ENCODE results near the gene SLC13A4.
"Not testable (repeated sequence)": the region's sequence is repeated elsewhere in the genome, so short reads cannot be mapped to it uniquely, and the experiment has no call there.

The SLC13A4 gene

GRCh38 chr7:135685306-135686084, 42.5 kb downstream of the SLC13A4 start:
- DNase-seq: no peak

GRCh38 chr7:135684699-135685098, 43.3 kb downstream of the SLC13A4 start:
- DNase-seq: no peak

DNA sequence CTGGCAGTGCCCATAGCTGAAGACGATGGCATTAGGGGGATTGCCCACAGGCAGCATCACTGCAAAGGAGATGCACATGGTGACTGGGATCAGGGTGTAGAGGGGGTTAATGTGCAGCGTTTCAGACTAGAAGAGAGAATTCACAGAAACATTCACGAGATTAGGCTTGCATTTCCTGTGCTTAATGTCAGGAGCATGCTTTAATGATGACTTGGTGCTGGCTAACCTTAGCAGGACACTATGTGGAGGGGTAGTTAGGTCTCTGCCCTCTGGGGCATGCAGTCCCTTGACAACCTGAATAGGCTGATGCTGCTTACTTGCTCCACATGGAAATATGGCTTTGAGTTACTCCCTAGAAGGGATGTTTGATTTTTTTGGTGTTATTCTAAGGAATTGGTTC, 43.9 kb downstream of the SLC13A4 start:
- peak; percentile 44 for DNase-seq

GRCh38 chr7:135683609-135684008, 44.4 kb downstream of the SLC13A4 start:
- no peak for DNase-seq

DNA sequence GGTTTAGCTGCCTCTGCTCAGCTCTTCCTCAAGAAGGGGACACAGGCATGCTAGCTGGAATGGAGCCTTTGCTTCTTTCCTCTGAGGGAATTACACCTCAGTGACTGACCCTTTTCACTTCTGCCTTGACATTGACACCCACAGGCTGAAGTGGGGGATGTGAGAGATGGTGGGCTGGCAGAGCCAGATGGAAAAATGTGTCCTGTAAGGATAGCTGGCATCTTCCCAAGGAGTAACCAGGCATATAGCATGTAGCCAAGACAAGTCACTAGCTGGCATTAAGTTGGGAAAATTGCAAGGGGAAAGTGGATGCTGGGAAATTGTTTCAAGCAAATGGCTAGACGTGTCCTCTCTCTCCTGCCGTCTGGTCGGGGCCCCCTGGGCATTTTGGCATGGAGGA, 45.8 kb downstream of the SLC13A4 start:
- no peak for DNase-seq

- no peak for DNase-seq
Measured at GRCh38 chr7:135681762-135682161, 46.2 kb downstream of the SLC13A4 start.

- DNase-seq: peak; percentile 86
Measured at GRCh38 chr7:135678612-135679575, 49.1 kb downstream of the SLC13A4 start.

GRCh38 chr7:135673360-135673706, 54.7 kb downstream of the SLC13A4 start:
- DNase-seq: peak; percentile 33

DNA sequence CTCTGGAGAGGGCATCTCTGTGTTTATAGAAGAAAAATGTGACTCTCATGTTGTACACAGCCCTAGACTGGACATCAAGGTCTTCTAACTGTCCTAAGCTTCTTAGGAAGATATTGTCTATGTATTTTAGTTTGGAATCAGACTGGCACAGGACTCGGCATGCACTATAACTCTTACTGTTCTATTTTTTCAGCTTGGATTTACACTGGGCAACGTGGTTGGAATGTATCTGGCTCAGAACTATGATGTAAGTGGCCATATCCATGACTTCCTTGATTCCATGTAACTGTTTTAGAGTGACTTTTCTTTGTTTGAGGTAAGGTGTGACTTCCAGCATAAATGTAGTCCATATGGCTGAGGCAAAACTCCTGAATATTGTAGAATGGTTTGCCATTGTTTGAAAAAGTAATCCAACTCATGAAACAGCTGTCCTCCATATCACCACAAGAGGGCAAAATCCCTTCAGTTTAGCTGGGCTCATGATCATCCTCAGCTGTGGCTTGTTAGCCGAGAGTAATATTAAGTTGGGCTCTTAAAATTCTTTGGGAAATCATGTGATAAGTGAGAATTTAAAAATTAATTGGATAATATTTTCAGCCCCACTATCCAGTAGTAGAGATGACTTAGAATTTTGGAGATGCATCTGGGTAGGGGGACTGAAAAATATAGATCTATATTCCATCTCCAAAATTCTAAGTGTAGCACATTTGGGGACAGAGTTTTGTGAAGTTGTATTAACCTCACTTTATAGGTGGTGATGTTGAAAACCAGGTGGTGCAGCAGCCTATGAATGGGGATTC, 55.2 kb downstream of the SLC13A4 start:
- DNase-seq: peak; percentile 69

- peak; percentile 70 for DNase-seq
Measured at GRCh38 chr7:135670179-135670578, 57.8 kb downstream of the SLC13A4 start.

GRCh38 chr7:135669774-135670173, 58.2 kb downstream of the SLC13A4 start:
- no peak for DNase-seq

GRCh38 chr7:135668852-135669395, 59.1 kb downstream of the SLC13A4 start:
- DNase-seq: not testable (repeated sequence)

DNA sequence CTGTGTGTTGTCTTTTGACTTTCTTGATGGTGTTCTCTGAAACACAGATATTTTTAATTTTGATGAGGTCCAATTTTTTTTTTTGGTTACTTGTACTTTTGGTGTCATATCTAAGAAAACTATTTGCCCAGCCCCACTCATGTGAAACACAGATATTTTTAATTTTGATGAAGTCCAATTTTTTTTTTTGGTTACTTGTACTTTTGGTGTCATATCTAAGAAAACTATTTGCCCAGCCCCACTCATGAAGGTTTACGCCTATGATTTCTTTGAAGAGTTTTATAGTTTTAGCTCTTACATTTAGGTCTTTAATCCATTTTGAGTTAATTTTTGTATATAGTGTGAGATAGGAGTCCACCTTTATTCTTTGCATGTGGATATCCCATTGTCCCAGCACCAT, 60.4 kb downstream of the SLC13A4 start:
- DNase-seq: not testable (repeated sequence)

DNA sequence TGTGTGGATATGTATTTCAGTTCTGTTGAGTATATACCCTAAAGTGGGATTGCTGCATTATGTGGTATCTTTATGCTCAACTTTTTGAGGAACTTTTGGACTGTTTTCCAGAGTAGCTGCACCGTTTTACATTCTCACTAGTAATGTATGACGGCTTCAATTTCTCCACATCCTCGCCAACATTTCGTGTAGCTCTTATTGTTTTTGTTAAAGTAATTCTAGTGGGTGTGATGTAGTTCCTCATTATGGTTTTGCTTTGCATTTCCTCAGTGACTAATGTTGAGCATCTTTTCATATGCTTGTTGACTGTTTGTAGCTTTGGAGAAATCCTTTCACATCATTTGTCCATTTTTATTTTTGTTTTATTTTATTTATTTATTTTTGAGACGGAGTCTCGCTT, 61.1 kb downstream of the SLC13A4 start:
- no peak for DNase-seq

DNA sequence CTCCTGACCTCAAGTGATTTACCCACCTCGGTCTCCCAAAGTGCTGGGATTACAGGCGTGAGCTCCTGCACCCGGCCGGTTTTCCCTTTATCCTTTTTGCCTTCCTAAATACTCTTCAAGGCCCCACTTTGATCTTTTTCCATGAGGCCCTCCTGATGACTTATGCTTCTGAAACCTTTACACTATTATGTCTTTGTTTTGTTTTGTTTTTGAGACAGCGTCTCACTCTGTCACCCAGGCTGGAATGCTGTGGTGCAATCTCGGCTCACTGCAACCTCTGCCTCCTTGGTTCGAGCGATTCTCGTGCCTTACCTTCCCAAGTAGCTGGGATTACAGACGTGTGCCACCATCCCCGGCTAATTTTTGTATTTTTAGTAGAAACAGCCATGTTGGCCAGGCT, 61.8 kb downstream of the SLC13A4 start:
- no peak for DNase-seq

- no peak for DNase-seq
Measured at GRCh38 chr7:135665042-135665441, 62.9 kb downstream of the SLC13A4 start.

- peak; percentile 31 for DNase-seq
Measured at GRCh38 chr7:135664046-135664589, 63.9 kb downstream of the SLC13A4 start.

DNA sequence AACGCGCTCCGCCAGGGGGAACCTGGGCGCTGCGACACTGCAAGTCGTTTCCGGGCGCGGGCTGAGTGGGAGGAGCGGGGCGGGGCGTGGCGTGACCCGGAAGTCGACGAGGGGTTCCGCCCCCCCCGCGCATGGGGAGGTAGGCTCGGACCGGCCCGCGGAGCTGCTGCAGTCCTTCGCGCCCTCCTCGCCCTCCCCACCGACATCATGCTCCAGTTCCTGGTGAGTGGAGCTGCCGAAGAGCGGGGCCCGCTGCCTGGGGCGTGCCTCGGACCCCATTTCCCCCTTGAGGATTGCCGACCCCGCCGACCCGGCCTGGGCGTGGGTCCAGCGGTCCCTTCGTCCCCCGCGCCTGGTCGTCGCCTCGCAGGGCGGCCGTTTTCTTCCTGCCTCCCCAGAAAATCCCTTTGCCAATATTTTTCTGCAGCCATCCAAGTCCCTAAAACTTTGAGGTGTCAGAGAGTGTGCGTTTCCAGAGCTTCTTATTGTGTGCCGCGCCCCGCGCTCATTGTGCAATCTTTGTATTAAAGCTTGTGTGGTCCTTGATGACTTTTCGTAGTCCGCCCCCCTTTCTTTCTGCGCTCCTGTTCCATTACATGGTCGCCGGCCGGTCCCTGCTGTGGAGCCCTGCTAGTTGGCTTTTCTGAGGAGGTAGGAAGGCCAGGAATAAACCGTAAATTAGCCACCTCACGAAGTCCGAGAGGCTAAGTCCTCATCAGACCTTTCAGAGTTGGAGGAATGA, 65.4 kb downstream of the SLC13A4 start, which contains the start of gene STMP1:
STMP1 (plus strand) TSS at position 142 of the 742 bp plus-strand sequence.
- DNase-seq: peak; percentile 95

DNA sequence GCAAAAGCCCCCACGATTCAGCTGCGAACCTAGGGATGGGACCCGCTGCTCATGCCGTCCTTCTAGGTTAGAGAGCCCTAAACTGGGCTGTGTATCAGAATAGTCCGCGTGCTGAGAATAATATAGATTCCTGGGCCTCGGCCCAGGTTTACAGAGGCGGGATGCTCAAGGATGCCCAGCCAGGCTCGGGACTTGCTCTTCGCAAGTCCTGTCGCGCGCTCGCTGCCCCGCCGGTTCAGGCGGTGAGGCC, 65.9 kb downstream of the SLC13A4 start:
- DNase-seq: no peak

DNA sequence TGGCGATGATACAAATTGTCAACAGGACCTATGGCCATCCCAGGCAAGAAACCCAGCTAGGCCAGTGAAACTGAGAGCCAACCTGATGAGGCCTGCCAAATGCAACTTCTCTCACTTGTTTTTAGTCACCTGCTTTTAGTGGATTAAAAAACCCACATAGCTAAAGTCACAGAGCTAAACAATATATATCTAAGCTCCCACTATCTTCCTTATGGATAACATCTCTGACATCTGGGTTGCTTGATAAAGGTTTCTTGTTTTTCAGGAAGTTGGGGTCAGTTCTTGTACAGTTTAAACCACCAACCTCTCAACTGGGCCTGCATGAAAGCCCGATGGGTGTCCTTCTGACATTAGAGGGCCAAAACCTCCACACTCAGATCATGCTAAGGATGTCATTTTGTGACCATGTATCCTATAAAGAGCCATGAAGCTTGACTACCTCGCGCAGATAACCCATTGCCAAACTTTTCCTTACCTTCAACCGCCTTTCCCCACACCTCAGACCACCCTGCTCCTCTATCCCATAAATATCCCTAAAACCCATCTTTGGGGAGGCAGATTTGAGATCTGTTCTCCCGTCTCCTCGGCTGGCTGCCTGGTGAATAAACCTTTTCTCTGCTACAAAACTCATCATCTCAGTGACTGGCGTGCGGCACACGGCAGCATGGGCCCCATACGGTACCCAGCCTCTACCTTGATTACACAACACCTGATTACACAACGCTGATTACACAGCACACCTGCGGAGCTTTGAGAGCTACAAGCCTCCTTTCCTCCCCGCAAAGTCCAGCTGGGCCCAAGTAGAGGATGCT, 66.5 kb downstream of the SLC13A4 start:
- no peak for DNase-seq
